ENCODE results near the gene RBM47.
"Not testable (repeated sequence)": the region's sequence is repeated elsewhere in the genome, so short reads cannot be mapped to it uniquely, and the experiment has no call there.

RBM47 gene

DNA sequence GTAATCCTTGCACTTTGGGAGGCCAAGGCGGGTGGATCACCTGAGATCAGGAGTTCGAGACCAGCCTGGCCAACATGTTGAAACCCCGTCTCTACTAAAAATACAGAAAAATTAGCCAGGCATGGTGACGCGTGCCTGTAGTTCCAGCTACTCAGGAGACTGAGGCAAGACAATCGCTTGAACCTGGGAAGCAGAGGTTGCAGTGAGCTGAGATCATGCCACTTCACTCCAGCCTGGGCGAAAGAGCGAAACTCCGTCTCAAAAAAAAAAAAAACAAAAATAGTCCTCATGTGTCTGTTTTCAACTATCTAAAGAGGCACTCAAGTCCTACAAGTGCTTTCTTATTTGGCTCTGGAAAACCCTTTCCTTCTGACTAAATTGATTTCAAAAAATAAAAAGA, 237.4 kb downstream of the RBM47 start:
- not testable (repeated sequence) for H3K9me3 ChIP-seq (ENCODE audit: control insufficient read depth, low read depth, low read length); H3K27me3 ChIP-seq (ENCODE audit: control insufficient read depth, insufficient read depth, low read length); H3K36me3 ChIP-seq (ENCODE audit: control insufficient read depth, low read depth, low read length); H3K4me1 ChIP-seq (ENCODE audit: control insufficient read depth, low read depth, low read length); H3K4me3 ChIP-seq (ENCODE audit: low read length); H3K9ac ChIP-seq (ENCODE audit: low read length); H3K27ac ChIP-seq (ENCODE audit: low read length)

- H3K4me3 ChIP-seq (ENCODE audit: low read length) = no peak overlapping the region
- H3K27ac ChIP-seq (ENCODE audit: low read length) = no peak overlapping the region
Measured at GRCh38 chr4:40389986-40390385, 239.7 kb downstream of the RBM47 start.

GRCh38 chr4:40388239-40388638, 241.4 kb downstream of the RBM47 start:
- no peaks in the 10 kb centered on the region for H3K27me3 ChIP-seq (ENCODE audit: control insufficient read depth, insufficient read depth, low read length)
- H3K27ac ChIP-seq (ENCODE audit: low read length) = no peak overlapping the region
- H3K4me1 ChIP-seq (ENCODE audit: control insufficient read depth, low read depth, low read length) = no peaks in the 10 kb centered on the region
- no peak overlapping the region for H3K9ac ChIP-seq (ENCODE audit: low read length)
- H3K4me3 ChIP-seq (ENCODE audit: low read length) = no peak overlapping the region
- H3K9me3 ChIP-seq (ENCODE audit: control insufficient read depth, low read depth, low read length) = no peaks in the 10 kb centered on the region
- H3K36me3 ChIP-seq (ENCODE audit: control insufficient read depth, low read depth, low read length) = no peaks in the 10 kb centered on the region

More at GRCh38 chr4:40389986-40390385, 239.7 kb downstream of the RBM47 start:
- no peaks in the 10 kb centered on the region for H3K9me3 ChIP-seq (ENCODE audit: control insufficient read depth, low read depth, low read length)
- H3K36me3 ChIP-seq (ENCODE audit: control insufficient read depth, low read depth, low read length) = no peaks in the 10 kb centered on the region
- H3K4me1 ChIP-seq (ENCODE audit: control insufficient read depth, low read depth, low read length) = no peaks in the 10 kb centered on the region
- no peaks in the 10 kb centered on the region for H3K27me3 ChIP-seq (ENCODE audit: control insufficient read depth, insufficient read depth, low read length)
- no peak overlapping the region for H3K9ac ChIP-seq (ENCODE audit: low read length)

DNA sequence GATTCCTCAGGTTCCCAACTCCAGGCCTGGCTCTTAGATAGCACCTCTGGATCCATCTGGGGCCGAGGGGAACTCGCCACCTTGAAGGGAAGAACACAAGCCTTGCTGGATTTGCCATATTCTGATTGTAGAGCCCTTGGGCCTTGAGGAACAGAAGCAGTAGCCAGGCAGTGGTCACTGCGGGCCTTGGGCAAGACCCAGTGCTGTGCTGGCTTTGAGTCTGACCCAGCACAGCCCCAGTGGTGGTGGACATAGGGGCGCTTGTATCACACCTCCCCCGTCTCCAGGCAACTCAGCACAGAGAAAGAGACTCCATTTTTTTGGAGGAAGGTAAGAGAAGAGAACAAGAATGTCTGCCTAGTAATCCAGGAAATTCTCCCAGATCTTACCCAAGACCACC, 249.0 kb downstream of the RBM47 start:
- Histone ChIP-seq H3K9ac (ENCODE audit: low read length) (no peak overlapping the region), H3K36me3 (ENCODE audit: control insufficient read depth, low read depth, low read length) (no peaks in the 10 kb centered on the region), H3K4me1 (ENCODE audit: control insufficient read depth, low read depth, low read length) (peaks cover 8% of the 10 kb centered on the region), H3K27me3 (ENCODE audit: control insufficient read depth, insufficient read depth, low read length) (no peaks in the 10 kb centered on the region), H3K9me3 (ENCODE audit: control insufficient read depth, low read depth, low read length) (no peaks in the 10 kb centered on the region), H3K27ac (ENCODE audit: low read length) (no peak overlapping the region), H3K4me3 (ENCODE audit: low read length) (no peak overlapping the region)

DNA sequence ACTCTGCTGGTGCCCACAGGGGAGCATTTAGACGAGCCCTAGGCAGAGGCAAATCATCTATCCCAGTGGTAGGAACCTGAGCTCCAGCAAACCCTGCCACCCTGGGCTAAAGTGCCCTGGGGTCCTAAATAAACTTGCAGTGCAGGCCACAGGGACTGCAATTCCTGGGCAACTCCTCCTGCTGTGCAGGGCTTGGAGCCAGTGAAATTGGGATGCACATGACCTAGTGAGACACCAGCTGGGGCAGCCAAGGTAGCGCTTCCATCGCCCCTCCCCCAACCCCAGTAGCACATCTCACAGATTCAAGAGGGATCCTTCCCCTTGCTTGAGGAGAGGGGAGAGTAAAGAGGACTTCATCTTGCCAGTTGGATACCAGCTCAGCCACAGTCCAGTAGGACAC, 250.4 kb downstream of the RBM47 start:
- Histone ChIP-seq H3K27me3 (ENCODE audit: control insufficient read depth, insufficient read depth, low read length) (no peaks in the 10 kb centered on the region), H3K36me3 (ENCODE audit: control insufficient read depth, low read depth, low read length) (no peaks in the 10 kb centered on the region), H3K9me3 (ENCODE audit: control insufficient read depth, low read depth, low read length) (no peaks in the 10 kb centered on the region), H3K4me1 (ENCODE audit: control insufficient read depth, low read depth, low read length) (peaks cover 8% of the 10 kb centered on the region), H3K4me3 (ENCODE audit: low read length) (no peak overlapping the region), H3K9ac (ENCODE audit: low read length) (no peak overlapping the region), H3K27ac (ENCODE audit: low read length) (no peak overlapping the region)

DNA sequence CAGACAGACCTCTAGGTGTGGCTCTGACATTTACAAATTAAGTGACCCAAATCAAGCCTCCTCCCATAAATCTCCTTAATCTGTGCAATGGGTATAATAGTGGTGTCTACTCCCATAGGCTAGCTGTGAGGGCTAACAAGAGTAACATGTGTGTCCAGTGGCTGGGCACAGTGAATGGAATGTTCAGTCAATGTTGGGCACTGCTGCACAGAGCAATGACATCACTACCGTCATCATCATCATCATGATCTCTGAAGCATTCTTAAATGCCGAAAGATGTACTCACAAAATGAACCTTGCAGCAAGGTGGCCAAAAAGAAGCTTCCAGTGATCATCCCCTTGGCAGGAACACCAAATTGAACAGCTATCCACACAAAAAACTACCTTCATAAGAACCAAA, 251.0 kb downstream of the RBM47 start:
- Histone ChIP-seq H3K27ac (ENCODE audit: low read length) (no peak overlapping the region), H3K4me1 (ENCODE audit: control insufficient read depth, low read depth, low read length) (peaks cover 8% of the 10 kb centered on the region)

DNA sequence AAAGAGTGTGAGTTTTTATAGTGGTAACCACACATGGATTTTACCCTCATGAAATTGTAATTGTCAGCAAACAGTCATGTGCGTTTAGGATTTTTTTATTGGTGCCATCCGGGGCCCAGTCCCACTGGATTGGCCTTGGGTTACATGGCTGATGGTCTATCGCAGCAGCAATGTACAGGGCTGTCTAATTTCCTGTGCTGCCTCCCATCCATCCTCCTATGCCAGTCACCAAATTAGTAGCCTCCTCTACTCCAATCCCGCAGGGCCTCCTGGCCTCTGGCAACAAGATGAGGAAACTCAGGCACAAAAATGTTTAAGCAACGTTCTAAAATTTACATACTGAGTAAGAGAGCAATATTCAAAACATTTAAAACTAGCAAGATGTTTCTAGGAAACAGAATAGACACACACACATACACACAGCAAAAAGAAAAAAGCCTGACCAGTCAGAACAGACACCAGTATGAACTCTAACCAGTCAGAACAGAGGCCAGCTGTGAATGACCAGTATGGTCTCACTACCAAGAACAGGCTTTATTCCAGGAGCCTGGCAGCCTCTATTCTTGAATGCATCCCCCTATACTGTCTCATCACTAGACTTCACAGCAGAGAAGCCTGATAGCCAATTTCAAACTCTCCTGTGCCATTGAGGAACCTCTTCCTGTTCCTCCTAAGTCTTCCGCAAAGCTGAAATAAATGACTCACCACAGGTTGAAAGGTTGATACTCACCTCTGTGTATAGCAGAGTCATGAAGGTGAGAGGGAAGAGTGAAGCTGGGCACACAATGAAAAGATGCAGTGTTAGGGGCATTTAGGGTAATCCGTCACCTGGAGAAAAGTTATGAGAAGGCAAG, 251.9 kb downstream of the RBM47 start:
- no peaks in the 10 kb centered on the region for H3K9me3 ChIP-seq (ENCODE audit: control insufficient read depth, low read depth, low read length)
- H3K27me3 ChIP-seq (ENCODE audit: control insufficient read depth, insufficient read depth, low read length) = no peaks in the 10 kb centered on the region
- H3K4me3 ChIP-seq (ENCODE audit: low read length) = no peak overlapping the region
- peaks cover 8% of the 10 kb centered on the region for H3K4me1 ChIP-seq (ENCODE audit: control insufficient read depth, low read depth, low read length)
- H3K9ac ChIP-seq (ENCODE audit: low read length) = no peak overlapping the region
- H3K36me3 ChIP-seq (ENCODE audit: control insufficient read depth, low read depth, low read length) = no peaks in the 10 kb centered on the region
- H3K27ac ChIP-seq (ENCODE audit: low read length) = no peak overlapping the region

More for the DNA sequence above, 251.0 kb downstream of the RBM47 start:
- Histone ChIP-seq H3K4me3 (ENCODE audit: low read length) (no peak overlapping the region), H3K27me3 (ENCODE audit: control insufficient read depth, insufficient read depth, low read length) (no peaks in the 10 kb centered on the region), H3K36me3 (ENCODE audit: control insufficient read depth, low read depth, low read length) (no peaks in the 10 kb centered on the region), H3K9ac (ENCODE audit: low read length) (no peak overlapping the region), H3K9me3 (ENCODE audit: control insufficient read depth, low read depth, low read length) (no peaks in the 10 kb centered on the region)

GRCh38 chr4:40375620-40376019, 254.0 kb downstream of the RBM47 start:
- no peak overlapping the region for H3K27ac ChIP-seq (ENCODE audit: low read length)
- H3K4me1 ChIP-seq (ENCODE audit: control insufficient read depth, low read depth, low read length) = peaks cover 8% of the 10 kb centered on the region
- H3K9ac ChIP-seq (ENCODE audit: low read length) = no peak overlapping the region
- no peaks in the 10 kb centered on the region for H3K9me3 ChIP-seq (ENCODE audit: control insufficient read depth, low read depth, low read length)
- H3K4me3 ChIP-seq (ENCODE audit: low read length) = no peak overlapping the region
- no peaks in the 10 kb centered on the region for H3K27me3 ChIP-seq (ENCODE audit: control insufficient read depth, insufficient read depth, low read length)
- no peaks in the 10 kb centered on the region for H3K36me3 ChIP-seq (ENCODE audit: control insufficient read depth, low read depth, low read length)

GRCh38 chr4:40375095-40375494, 254.6 kb downstream of the RBM47 start:
- Histone ChIP-seq H3K4me1 (ENCODE audit: control insufficient read depth, low read depth, low read length) (peaks cover 8% of the 10 kb centered on the region), H3K9ac (ENCODE audit: low read length) (no peak overlapping the region), H3K27ac (ENCODE audit: low read length) (no peak overlapping the region), H3K4me3 (ENCODE audit: low read length) (no peak overlapping the region), H3K36me3 (ENCODE audit: control insufficient read depth, low read depth, low read length) (no peaks in the 10 kb centered on the region), H3K9me3 (ENCODE audit: control insufficient read depth, low read depth, low read length) (no peaks in the 10 kb centered on the region), H3K27me3 (ENCODE audit: control insufficient read depth, insufficient read depth, low read length) (no peaks in the 10 kb centered on the region)

GRCh38 chr4:40373636-40374035, 256.0 kb downstream of the RBM47 start:
- no peaks in the 10 kb centered on the region for H3K27me3 ChIP-seq (ENCODE audit: control insufficient read depth, insufficient read depth, low read length)
- H3K4me1 ChIP-seq (ENCODE audit: control insufficient read depth, low read depth, low read length) = no peaks in the 10 kb centered on the region
- H3K27ac ChIP-seq (ENCODE audit: low read length) = no peak overlapping the region
- H3K9me3 ChIP-seq (ENCODE audit: control insufficient read depth, low read depth, low read length) = no peaks in the 10 kb centered on the region
- no peak overlapping the region for H3K9ac ChIP-seq (ENCODE audit: low read length)
- H3K4me3 ChIP-seq (ENCODE audit: low read length) = no peak overlapping the region
- no peaks in the 10 kb centered on the region for H3K36me3 ChIP-seq (ENCODE audit: control insufficient read depth, low read depth, low read length)
